ENCODE measurements around the gene VIL1. TPM values are rescaled to one million over a fixed set of nuclear protein-coding genes. Genes with fewer than 3 reads are reported as not detected.
A peak's percentile ranks its signal among the peaks of the same experiment; 100 is the strongest.

VIL1 gene
- polyA plus RNA-seq, 1 donor = 23.3 TPM

DNA sequence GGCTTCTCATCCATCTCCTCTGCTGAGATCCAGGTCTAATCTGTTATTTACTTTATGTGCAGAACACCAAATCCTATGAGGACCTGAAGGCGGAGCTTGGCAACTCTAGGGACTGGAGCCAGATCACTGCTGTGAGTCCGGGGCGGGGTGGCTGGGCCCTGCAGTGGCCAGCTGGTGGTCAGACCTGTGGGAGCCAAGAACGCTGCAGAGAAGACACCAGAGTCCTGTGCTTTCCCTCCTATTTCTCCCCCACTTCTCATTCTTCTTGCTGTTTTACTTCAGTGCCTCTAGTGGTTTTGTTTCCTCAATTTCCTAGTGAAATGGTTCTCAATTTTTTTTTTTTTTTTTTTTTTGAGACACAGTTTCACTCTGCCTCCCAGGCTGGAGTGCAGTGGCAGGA lies 19.7 kb downstream of the VIL1 start:
- no peak for DNase-seq

GRCh38 chr2:218444692-218445357 lies 25.9 kb downstream of the VIL1 start:
- DNase-seq = no peak

DNA sequence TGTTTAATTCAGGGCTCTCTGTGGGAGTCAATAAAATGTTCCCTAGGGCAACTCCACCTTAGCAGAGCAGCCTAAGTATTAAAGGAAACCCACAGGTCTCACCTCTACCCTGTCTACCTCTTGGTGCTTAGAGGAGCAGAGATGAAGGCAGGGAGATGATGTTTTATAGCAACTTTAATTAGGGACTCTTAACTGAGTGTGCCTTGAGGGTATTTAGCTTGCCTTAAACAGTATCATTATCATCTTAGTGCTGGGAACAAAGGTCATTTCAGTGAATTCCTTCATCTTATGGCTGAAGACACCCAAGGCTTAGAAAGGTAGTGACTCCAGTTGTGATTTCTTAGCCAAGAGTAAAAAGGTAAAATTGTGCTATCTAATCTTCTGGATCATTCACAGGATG lies 26.7 kb downstream of the VIL1 start:
- no peak for DNase-seq

- DNase-seq = no peak
These were observed 27.6 kb downstream of the VIL1 start for GRCh38 chr2:218446547-218446946.

DNA sequence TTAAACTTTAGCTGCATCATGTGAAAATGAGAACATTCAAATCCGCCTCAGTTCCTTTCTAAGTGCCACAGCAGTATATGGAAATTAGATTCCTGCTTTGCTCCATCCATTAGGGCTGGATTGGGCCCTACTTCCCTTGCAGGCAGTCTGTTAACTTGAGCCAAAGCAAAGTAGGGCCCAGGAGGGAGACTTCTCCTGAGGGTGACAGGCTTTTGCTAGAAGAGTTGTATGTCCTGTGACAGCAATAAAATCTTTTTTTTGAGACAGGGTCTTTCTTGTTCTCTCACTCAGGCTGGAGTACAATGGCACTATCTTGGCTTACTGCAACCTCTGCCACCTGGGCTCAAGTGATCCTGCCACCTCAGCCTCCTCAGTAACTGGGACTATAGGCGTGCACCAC lies 28.1 kb downstream of the VIL1 start:
- DNase-seq = no peak

GRCh38 chr2:218448934-218449333 lies 30.0 kb downstream of the VIL1 start:
- DNase-seq = no peak

DNA sequence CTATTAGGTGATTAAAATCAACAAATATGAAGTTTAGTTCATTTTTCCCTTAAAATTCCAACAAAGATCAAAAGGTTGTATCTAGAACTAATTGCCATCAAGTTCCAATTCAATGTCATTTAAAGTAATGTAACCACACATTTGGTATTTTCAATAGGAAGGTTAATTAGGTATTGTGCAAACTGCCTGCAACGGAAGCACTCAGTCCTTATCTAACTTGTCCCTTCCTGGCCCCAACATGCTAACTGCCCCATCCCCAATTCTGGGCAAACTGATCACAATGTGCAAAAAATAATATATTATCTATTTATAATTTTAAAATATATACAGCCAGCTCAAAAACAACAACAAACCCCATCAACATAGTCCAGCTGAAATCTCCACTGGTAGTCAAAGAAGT lies 33.2 kb downstream of the VIL1 start:
- no peak for DNase-seq

DNA sequence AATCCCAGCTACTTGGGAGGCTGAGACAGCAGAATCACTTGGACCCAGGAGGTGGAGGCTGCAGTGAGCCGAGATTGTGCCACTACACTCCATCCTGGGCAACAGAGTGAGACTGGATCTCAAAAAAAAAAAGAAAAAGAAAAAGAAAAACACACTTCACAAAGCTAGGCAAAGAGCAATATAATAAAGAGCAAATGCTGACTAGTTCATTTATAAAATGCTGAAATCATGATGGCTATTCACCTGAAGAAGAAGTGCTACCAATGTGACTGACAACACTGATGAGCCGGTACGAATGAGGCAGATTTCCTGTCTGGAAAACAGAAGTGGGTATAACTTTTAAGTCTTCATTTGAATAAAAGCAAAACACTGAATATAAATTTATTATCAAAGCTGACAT lies 37.9 kb downstream of the VIL1 start:
- DNase-seq = no peak

- DNase-seq = no peak
These were observed 39.7 kb downstream of the VIL1 start for GRCh38 chr2:218458598-218458997.

- peak; percentile 35 for DNase-seq
These were observed 47.2 kb downstream of the VIL1 start for GRCh38 chr2:218465987-218466633.

DNA sequence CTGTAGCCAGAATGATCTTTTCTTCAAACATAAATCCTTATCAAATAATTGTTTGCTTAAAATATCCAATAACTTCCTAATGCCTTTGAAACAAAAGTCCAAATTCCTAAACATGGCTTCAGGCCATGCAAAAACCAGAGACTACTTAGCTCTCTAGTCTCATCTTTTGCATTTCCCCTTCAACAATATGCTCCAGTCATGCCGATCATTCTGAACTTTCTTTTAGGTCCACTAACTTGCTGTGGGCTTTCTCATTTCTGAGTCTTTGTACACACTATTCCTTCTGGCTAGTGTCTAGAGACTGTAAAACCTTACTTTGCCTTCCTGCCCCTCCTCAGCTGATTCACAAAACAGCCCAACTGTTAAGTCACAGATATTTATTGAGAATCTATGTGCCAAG lies 51.5 kb downstream of the VIL1 start:
- no peak for DNase-seq

DNA sequence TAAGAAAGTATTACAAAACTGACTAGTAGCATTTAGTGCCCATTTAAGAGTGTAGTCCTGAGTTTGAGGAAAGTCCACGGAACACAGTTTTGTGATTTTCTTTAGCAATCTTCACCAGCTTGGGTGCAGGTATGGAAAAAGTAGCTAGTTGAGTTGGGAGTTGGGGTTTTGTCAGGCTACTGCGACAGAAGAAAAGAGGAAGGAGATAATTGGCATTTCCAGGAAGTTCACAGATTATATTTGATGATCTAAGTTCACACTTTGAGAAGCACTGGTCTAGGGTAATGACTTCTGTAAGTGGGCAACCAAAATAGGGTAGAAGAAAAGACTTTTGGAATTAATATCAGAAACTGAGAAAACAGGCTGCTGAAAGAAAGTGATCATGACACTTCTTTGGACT lies 52.1 kb downstream of the VIL1 start:
- no peak for DNase-seq

GRCh38 chr2:218471982-218472381 lies 53.1 kb downstream of the VIL1 start:
- no peak for DNase-seq

- DNase-seq = no peak
These were observed 54.1 kb downstream of the VIL1 start for GRCh38 chr2:218472988-218473387.

- no peak for DNase-seq
These were observed 55.6 kb downstream of the VIL1 start for GRCh38 chr2:218474527-218474926.

DNA sequence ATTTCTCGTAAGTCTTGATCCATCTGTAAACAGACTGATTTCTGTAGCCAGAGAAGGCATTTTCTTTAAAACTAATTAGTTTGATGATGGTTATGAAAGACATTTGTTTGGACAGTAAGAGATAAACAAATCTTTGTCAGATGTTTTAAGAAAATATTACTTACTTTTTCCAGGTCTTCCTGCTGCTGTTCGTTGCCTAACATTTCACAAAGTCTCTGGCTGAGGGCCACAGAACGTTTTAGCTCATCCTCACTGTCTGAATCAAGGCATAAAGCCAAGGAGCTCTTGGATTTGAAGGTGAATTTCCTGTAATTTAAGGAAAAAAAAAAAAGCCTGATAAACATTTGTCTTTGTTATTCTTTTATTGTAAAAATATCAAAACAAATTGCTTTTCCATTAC lies 57.8 kb downstream of the VIL1 start:
- no peak for DNase-seq

DNA sequence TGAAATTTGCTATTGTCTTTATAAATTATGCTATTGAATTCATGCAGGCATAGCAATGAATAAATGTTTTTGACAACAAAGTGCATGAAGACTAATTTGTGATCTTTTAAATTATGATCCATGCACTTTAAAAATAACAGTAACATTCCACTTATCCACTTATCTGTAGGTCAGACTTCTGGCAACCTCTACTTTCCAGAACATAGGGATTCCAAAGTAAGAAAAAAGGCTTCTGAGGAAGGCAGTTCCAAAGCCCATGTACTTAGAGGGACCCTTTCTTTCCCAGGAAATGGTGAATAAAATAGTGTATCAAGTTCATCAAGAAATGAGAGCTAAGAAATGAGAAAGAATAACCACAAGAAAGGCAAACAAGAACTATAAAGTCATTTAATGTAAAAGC lies 58.3 kb downstream of the VIL1 start:
- no peak for DNase-seq

- no peak for DNase-seq
These were observed 59.6 kb downstream of the VIL1 start for GRCh38 chr2:218478544-218478943.

DNA sequence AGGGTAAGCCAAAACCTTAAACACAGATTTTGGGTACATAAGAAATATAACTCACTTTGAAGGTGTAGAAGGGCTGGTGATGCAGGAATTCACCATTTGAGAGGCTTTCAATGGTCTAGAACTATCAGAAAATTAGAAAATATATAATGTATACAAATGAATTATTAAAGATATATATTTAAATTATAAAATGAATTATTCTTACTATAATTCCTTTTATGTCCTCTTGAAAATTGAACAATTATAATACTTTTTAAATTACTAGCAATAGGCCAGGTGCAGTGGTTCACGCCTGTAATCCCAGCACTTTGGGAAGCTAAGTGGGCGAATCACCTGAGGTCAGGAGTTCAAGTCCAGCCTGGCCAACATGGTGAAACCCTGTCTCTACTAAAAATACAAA lies 60.7 kb downstream of the VIL1 start:
- DNase-seq = no peak

DNA sequence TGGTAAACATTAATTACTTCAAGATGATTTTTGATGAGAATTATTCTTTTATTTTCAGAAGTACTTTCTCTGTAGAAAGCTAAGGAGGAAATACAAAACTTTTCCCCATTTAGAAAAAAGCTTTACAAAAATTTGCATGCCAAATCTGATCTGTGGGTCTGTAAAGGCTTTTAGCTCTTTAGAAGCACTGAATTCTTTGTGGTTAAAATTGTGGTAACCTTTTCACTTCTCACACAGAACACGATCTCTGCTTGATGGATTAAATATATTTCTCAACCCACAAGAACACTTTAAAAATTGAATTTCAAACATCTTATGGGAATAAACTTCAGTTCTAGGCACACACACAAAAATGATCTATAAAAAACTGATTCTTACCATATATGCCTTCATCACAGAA lies 63.7 kb downstream of the VIL1 start:
- no peak for DNase-seq

GRCh38 chr2:218485986-218486667 lies 67.2 kb downstream of the VIL1 start:
- DNase-seq = no peak

DNA sequence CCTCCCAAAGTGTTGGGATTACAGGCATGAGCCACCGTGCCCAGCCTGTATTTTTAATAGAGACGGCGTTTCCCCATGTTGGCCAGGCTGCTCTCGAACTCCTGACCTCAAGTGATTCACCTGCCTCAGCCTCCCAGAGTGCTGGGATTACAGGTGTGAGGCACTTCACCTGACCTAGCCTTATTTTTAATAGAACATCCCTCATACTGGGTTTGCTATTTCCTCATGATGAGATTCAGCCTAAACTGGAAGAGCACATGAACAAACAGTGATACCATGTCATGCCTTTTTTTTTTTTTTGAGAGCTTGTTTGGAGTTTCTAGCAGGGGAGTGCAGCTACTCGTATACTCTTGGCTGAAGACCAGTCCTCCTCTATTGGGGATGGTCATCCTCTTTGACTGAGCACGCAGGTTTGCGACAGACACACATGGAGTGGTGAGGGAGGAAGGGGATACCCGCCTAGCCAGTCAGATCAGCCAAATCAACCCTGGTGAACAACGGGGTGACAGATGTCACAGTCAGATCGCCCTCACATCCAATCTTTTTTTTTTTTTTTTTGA lies 81.7 kb downstream of the VIL1 start:
- no peak for DNase-seq

DNA sequence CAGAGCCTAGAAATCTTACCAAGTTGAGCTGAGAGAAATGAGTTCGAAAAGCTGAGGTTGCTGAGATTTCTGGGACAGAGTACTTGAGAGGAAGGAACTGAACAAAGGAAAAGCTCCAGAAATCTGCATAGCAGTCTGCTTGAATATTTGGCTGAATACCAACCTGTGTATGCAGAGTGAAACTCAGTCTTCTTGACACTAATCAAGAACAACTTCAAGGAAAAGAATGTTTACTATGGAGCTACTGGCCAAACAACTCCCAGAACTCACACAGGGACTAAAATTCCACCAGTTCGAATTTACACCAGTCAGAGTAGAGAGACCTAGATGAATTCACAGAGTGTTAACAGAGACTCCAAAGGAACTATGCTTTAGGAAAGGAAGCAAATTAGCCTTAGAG lies 82.7 kb downstream of the VIL1 start:
- DNase-seq = peak; percentile 0
